PC-3 (cell line): Measurements from ENCODE around the gene NFYC.

Experiments used
- CTCF ChIP-seq: fragments of 300-600 bp; sonication (generic); conservative IDR thresholded peaks from 2 replicates; pipeline ENCODE4 v1.5.1; 2017; ENCODE audit warnings: antibody characterized with exemption, low read depth, mild to moderate bottlenecking, low read length
- EZH2 ChIP-seq: fragments of 300-600 bp; sonication (generic); IDR thresholded peaks from one replicate; pipeline ENCODE4 v1.6.1; 2017; ENCODE audit warnings: antibody characterized with exemption, mild to moderate bottlenecking, low read length; ENCODE audit not compliant: unreplicated experiment

GRCh38 chr1:40768146-40768990 lies 76.9 kb downstream of the NFYC start:
- TF ChIP-seq CTCF (no peak), EZH2 (no peak)
